T-helper 1 cell treated with Interleukin-12 subunit alpha and Interleukin-12 subunit beta and Interleukin-4 antibody, amounts not matched to agents 30 ng/mL and 1 ng/mL, for 36 hours (primary cell): Measurements from ENCODE around the gene CNOT3. TPM values are rescaled to one million over a fixed set of nuclear protein-coding genes. Genes with fewer than 3 reads are reported as not detected.
"Not testable (repeated sequence)": the region's sequence is repeated elsewhere in the genome, so short reads cannot be mapped to it uniquely, and the experiment has no call there.

Experiments used
- intact Hi-C: fragments of 100-400 bp; cut with micrococcal nuclease; formaldehyde crosslinking; loops from one replicate; pipeline ENCODE4 v1.15.1; 2024
- total RNA-seq: library from RNA; stranded (reverse); gene quantifications from 2 replicates; pipeline ENCODE4 v1.2.3, GENCODE V29; 2022

Gene CNOT3
- total RNA-seq, 1 donor from 2014 or later, result 64.8 TPM

- intact Hi-C loops, result no loop called here
Measured at GRCh38 chr19:54164369-54165068, 27.0 kb downstream of the CNOT3 start.

- intact Hi-C loops, result no loop called here
Measured at GRCh38 chr19:54165222-54165621, 27.7 kb downstream of the CNOT3 start.

- intact Hi-C loops, result loop anchor here (1.0 kb wide), 3 partner anchors 23 to 98 kb away; partner anchors contain the start of gene TSEN34
Measured at GRCh38 chr19:54168174-54168917, 30.8 kb downstream of the CNOT3 start.

- intact Hi-C loops, result no loop called here
Measured at GRCh38 chr19:54169149-54169740, 31.7 kb downstream of the CNOT3 start.

- intact Hi-C loops, result not testable (repeated sequence)
Measured at GRCh38 chr19:54171736-54172431, 34.3 kb downstream of the CNOT3 start.

GRCh38 chr19:54172471-54173358, 35.2 kb downstream of the CNOT3 start, which contains the start of gene TMC4:
Gene TMC4 (minus strand): TSS chr19:54173160. CDS start chr19:54173117, 43 bp downstream.
- intact Hi-C loops, result no loop called here

DNA sequence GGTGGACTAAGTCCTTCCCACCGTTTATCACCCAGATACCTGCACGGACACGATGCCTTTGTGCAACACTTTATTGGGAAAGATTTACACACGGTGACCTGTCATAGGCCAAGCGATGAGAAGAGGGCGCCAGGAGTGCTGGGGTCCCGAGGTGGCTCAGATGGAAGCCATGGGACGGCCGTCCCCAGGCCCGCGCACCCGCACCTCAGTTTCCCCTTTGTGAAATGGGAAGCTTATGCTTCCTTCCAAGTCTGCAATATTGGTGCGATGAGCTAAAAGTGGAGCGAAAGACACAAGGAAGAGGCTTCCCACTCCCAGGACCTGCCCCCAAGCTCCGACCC, 35.8 kb downstream of the CNOT3 start:
- intact Hi-C loops, result no loop called here

DNA sequence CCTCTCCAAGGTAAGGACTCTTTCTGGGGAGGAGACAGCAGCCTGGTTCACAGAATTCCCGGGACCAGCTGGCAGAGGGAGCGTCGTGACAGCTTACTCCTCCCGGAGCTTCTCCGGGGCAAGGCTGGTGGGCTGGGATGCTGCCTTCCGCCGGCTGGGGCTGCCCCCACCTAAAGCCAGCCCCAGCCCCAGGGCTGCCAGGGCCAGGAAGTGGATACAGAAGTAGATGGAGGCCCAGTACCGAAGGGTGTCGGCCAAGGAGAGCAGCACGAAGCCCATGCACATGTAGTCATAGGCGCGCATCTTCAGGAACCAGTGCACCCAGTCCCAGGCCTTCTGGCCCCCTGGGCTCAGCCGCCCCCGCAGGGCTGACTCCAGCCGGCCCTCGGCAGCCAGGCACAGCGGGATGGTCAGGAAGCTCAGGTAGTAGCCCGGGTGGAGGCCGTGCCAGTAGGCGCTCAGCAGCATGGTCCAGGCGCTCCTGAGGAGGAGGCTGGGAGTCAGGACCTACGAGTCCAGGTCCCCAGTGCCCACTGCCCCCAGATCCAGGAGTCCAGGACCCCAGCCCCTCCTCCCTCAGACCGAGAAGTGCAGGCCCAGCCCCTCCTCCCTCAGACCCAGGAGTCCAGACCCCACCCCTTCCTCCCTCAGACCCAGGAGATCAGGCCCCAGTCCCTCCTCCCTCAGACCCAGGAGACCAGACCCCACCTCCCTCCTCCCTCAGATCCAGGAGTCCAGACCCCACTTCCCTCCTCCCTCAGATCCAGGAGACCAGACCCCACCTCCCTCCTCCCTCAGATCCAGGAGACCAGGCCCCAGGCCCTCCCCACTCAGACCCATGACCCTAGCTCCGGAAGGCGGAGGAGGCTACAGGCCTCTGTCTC, 36.6 kb downstream of the CNOT3 start:
- intact Hi-C loops, result no loop called here

- intact Hi-C loops, result loop anchor here (1.0 kb wide), 1 partner anchor 11 kb away; the partner anchor contains the start of gene MBOAT7
Measured at GRCh38 chr19:54178581-54179261, 41.2 kb downstream of the CNOT3 start.

DNA sequence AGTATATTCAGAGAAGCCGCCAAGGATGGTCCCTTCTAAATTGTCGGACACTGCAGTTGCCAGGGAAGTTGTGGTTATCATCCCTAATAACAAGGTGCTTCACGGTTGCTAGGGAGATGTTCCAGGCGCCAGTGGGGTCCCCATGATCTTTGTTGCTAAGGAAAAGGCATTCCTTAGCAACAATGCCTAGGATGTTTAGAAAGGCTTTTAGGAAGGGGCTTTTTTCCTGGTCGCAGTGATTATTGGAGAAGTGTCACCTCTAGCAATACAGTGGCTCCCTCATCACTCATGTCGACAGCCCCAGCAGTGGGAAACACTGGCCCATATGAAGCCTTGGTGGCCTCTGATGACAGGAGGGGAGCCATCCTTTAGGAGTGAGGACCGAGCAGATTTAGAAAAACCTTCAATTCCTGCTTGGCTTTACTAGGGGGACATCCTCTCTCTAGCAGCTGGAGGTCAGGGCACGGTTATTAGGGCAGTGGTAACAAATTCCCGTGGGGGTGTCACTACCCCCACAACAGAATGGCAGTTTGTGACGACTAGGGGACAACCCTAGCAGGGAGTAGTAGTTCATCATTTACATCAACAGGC, 41.8 kb downstream of the CNOT3 start:
- intact Hi-C loops, result no loop called here

DNA sequence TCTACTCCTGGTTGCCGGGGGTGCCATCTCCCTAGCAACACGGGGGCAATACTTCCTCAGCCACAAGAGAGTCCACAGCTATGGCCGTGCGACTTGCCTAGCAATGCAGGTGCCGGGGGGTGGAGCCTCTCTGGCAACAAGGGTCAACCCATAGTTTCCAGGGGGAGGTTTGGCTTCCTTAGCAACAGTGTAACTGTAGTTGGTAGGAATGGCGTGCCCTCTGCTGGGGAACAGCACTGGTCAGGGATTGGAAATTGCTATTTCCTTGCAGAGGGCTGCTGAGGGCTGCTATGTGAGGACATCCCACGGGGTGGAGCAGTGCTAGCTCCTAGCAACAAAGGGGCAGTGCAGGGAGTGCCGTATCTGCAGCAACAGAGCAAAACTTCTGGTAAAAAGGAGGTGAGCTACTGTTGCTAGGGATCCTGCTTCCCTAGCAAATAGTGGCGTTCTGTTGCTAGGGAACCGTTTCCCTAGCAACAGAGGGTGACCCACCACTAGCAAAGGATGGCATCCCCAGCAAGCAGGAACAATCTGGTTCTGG, 42.4 kb downstream of the CNOT3 start:
- intact Hi-C loops, result no loop called here

DNA sequence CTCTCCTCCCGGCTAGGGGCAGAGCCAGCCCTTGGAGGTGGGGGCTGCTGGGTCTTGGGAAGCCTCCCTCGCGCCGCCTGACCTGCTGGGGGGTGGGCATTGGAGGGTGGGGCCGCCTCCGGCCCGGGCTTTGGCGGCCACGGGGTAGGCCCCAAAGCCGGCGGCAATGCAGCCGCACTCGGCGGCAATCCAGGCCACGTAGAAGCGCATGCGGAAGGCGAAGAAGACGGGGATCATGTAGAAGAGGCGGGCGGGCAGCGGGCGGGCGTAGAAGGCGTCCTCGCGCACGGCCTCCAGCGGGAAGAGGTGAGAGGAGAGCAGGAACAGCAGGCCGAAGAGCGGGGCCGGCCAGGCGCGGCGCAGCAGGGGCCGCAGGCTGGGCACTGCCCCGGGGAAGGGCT, 43.1 kb downstream of the CNOT3 start:
- intact Hi-C loops, result no loop called here

- intact Hi-C loops, result not testable (repeated sequence)
Measured at GRCh38 chr19:54181894-54182293, 44.3 kb downstream of the CNOT3 start.

DNA sequence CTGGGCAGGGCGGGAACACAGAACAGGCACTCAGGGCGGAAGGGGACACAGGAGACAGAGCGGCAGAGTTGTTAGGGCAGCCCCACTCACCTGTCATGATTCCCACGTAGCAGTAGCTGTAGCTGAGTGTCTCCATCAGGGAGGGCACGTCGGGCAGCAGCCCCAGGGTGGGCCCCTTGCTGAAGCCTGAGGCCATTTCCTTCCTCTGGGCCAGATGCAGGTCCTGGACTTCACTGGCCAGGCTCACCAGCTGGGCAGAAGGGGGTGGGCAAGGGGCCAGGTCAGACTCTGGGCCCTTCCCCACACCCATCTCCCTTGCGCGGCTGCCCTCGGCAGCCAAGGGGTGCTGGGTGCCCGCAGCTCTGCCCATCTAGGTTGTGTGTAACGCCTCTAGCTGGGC, 45.9 kb downstream of the CNOT3 start:
- intact Hi-C loops, result no loop called here

GRCh38 chr19:54186351-54186750, 48.8 kb downstream of the CNOT3 start:
- intact Hi-C loops, result no loop called here

DNA sequence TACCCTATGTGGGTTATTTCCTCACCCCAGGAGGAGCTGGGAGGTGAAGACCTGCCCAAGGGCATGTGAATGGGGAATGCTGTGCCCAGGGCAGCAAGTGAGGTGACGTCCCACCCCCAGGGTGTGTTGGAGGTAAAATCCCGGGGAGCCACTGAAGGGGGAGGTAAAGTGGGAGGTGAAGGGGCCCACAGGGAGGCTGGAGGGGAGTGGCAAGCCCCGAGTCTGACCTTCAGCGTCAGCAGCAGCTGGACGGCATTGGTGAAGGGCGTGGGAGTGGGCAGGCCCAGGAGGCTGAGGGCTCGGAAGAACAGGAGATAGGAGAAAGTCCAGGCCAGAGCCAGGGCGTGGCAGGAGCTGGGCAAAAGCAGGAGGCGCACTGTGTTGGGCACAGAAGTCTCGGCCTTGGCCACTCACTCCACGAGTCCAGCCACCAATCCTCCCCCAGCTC, 49.4 kb downstream of the CNOT3 start:
- intact Hi-C loops, result no loop called here

DNA sequence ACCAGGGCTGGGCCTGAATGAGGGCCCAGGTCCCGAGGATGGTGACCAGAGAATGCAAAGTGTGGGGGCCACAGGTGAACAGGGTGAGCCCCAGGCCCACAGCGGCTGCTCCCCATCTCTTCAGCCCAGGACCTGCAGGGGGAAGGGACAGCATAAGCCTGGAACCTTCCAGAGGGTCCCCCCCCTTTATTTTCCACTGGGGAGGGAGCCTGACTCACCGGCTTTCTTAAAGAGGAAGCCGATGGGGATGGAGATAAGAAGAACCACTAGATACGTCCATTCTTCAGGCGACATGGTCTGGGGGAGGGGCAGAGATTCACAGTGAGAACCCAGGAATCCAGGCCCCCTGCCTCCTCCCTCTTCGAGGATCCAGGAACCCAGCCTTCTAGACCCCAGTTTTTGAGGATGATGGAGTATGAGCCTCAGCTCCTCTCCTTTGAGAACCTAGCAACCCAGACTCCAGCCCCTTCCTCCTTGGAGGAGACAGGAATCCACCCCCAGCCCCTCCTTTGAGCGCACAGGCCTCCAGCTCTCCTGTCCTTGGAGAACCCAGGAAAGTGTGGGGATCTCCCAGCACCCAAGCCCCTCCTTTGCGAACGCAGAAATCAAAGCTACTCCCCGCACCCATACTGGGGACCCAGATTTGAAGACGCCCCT, 50.8 kb downstream of the CNOT3 start:
- intact Hi-C loops, result loop anchor here (2.0 kb wide), 1 partner anchor 20 kb away; no protein-coding TSS in a partner anchor
